Activated CD8-positive, alpha-beta T cell treated with anti-CD3 and anti-CD28 coated beads for 36 hours (primary cell): ENCODE measurements around the gene CNPY1. TPM values are rescaled to one million over a fixed set of nuclear protein-coding genes. Genes with fewer than 3 reads are reported as not detected.

Experiments
- ATAC-seq: fragments of 200-7000 bp; cut with Tn5 transposase; one replicate; pipeline ENCODE4 v1.10.0; 2021; ENCODE audit warnings: mild to moderate bottlenecking, moderate library complexity
- CTCF ChIA-PET: fragments of 350-600 bp; sonication (Branson Sonifier 250); formaldehyde crosslinking; loops from one replicate; lab custom pipeline; 2021; ENCODE audit warnings: antibody characterized with exemption; lab: Charles Lee
- POLR2A ChIA-PET: fragments of 350-600 bp; sonication (Branson Sonifier 250); formaldehyde crosslinking; loops from one replicate; lab custom pipeline; 2021; ENCODE audit warnings: antibody characterized with exemption; lab: Charles Lee
- DNase-seq: peaks from one replicate; pipeline ENCODE4 v3.0.0-alpha.2; 2020
- H3K27ac Mint-ChIP-seq: one replicate; pipeline ENCODE4 v1.8.0; 2021; ENCODE audit warnings: mild to moderate bottlenecking, mixed read lengths
- H3K27me3 Mint-ChIP-seq: one replicate; pipeline ENCODE4 v1.8.0; 2021; ENCODE audit warnings: mixed read lengths
- H3K36me3 Mint-ChIP-seq: one replicate; pipeline ENCODE4 v1.8.0; 2021; ENCODE audit warnings: low read depth, mixed read lengths
- H3K4me1 Mint-ChIP-seq: one replicate; pipeline ENCODE4 v1.8.0; 2021; ENCODE audit warnings: low read depth, mixed read lengths
- H3K4me3 Mint-ChIP-seq: one replicate; pipeline ENCODE4 v1.8.0; 2021; ENCODE audit warnings: mild to moderate bottlenecking, moderate library complexity, mixed read lengths
- H3K9me3 Mint-ChIP-seq: one replicate; pipeline ENCODE4 v1.8.0; 2021; ENCODE audit warnings: mixed read lengths
- intact Hi-C: fragments of 100-400 bp; cut with micrococcal nuclease; formaldehyde crosslinking; loops from one replicate; pipeline ENCODE4 v1.10.0; 2022
- total RNA-seq, 2 experiments: library from RNA; stranded (reverse); gene quantifications; one replicate each; pipeline ENCODE4 v1.2.3, GENCODE V29; 2021
- TF ChIP-seq, protein P1 (sequence below): fragments of 200-600 bp; IDR thresholded peaks from one replicate; pipeline ENCODE4 v1.8.0; 2022; ENCODE audit warnings: antibody characterized with exemption, mild to moderate bottlenecking

Gene CNPY1
- total RNA-seq, 2 experiments from 2014 or later = not detected

DNA sequence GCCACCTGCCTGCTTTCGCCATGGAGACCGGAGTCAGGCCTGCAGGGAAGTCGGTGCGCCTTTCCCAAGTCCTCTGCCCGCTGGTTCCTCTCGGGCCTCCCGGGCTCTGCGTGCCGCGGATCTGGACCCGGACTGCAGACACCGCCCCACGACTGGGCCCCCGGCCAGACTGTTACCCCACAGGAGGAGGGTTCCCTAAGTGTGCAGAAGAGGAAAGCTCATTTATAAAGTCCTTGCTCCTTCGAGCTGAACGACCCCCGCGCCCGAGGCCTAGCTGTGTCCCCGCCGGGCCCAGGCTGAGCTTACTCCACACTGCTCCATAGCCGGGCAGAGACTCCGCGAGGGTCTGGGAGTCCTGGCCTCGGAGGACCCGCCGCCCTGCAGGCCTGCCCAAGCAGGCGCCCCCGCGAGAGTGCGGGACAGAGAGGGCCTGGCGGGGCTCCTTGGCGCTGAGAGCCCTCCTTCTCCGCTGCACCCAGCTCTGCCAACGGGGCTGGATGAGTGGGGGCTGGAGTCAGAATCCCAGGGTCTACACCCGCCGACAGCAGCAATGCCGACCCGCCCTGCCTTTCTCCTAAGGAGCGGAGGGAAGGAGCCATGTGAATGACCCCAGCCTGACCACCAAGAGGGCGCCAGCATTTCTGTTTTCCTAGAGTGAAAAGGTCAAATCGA, 80.1 kb downstream of the CNPY1 start:
- TF ChIP-seq, protein P1, sequence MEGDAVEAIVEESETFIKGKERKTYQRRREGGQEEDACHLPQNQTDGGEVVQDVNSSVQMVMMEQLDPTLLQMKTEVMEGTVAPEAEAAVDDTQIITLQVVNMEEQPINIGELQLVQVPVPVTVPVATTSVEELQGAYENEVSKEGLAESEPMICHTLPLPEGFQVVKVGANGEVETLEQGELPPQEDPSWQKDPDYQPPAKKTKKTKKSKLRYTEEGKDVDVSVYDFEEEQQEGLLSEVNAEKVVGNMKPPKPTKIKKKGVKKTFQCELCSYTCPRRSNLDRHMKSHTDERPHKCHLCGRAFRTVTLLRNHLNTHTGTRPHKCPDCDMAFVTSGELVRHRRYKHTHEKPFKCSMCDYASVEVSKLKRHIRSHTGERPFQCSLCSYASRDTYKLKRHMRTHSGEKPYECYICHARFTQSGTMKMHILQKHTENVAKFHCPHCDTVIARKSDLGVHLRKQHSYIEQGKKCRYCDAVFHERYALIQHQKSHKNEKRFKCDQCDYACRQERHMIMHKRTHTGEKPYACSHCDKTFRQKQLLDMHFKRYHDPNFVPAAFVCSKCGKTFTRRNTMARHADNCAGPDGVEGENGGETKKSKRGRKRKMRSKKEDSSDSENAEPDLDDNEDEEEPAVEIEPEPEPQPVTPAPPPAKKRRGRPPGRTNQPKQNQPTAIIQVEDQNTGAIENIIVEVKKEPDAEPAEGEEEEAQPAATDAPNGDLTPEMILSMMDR = no peak
- DNase-seq (no peak), ATAC-seq (no peak)
- ChIA-PET POLR2A (interaction anchor here (0.6 to 0.9 kb wide), 4 partner anchors 10 to 619 kb away, joined by 3 read pairs; no protein-coding TSS in a partner anchor), CTCF (interaction anchor here (1.2 to 1.5 kb wide), 2 partner anchors 9 to 67 kb away, joined by 3 to 7 read pairs; no protein-coding TSS in a partner anchor)
- H3K27ac Mint-ChIP-seq = no peak overlapping the region
- no peak overlapping the region for H3K4me3 Mint-ChIP-seq
- no peaks in the 10 kb centered on the region for H3K36me3 Mint-ChIP-seq
- intact Hi-C loops = loop anchor here (5.0 kb wide), 1 partner anchor 41 kb away; no protein-coding TSS in a partner anchor
- peaks cover 16% of the 10 kb centered on the region for H3K4me1 Mint-ChIP-seq
- H3K9me3 Mint-ChIP-seq = no peaks in the 10 kb centered on the region
- H3K27me3 Mint-ChIP-seq = peaks cover 84% of the 10 kb centered on the region

DNA sequence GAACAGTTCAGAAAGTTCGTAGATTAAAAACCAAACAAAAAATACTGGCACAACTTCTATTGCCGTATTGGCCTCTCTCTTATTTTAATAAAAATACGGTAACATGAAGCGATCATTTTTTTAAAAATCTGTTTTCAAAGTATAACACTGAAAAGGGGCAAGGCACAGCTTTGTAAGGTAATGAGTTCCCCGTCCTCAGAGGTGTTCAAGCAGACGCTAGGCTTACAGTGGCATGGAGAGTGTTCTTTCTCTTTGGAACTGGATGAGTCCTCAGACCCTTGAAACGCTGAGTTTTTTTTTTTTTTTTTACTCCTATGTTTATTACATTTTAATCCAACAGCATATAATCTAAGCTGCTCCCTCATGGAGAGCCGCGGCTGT, 80.6 kb downstream of the CNPY1 start:
- CTCF ChIA-PET = interaction anchor here (1.2 to 1.5 kb wide), 2 partner anchors 10 to 68 kb away, joined by 3 to 7 read pairs; no protein-coding TSS in a partner anchor
- H3K27ac Mint-ChIP-seq = no peak overlapping the region
- no peaks in the 10 kb centered on the region for H3K9me3 Mint-ChIP-seq
- TF ChIP-seq, protein P1 = no peak
- POLR2A ChIA-PET = interaction anchor here (0.6 to 1.0 kb wide), 4 partner anchors 9 to 196 kb away, joined by 3 read pairs; no protein-coding TSS in a partner anchor
- H3K4me3 Mint-ChIP-seq = no peak overlapping the region
- ATAC-seq (no peak), DNase-seq (no peak)
- H3K27me3 Mint-ChIP-seq = peaks cover 84% of the 10 kb centered on the region
- no peaks in the 10 kb centered on the region for H3K36me3 Mint-ChIP-seq
- intact Hi-C loops = loop anchor here (5.0 kb wide), 1 partner anchor 42 kb away; no protein-coding TSS in a partner anchor
- H3K4me1 Mint-ChIP-seq = peaks cover 10% of the 10 kb centered on the region

DNA sequence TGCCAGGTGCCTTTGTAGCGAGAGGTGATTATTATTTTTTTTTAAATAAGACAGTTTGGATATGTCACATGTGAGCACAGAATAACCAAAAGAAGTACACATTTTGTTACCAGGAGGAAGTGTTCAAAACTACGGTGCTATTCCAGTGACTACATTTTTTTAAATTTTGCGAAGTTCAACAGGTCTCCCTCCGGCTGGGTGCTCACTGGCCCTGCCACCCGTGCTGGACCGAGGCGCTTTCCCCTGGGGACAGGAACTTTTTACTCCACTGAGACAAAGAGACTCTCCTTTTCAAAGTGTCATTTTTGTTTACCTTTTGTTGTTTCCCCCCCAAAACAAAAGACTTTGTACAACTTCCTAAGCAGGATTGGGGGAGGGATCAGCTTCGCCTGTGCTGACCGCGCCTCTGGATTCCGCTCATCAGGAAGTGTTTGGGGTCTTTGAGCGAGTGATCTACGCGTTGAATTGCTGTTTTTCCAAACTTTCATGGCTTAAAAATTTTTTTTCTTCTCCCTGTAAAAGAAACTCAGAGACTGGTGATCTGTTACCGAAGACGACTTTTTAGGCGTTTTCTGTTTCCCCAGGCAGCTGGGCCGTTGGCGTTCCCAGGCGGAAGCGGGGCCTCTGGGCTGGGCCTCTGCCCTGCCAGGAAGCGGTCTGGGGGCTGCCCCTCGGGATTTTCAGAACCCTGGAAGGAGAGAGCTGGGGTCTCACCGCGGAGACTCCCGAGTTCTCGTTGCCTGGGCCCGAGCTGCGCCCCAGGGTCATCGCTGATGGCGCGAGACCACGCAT, 81.2 kb downstream of the CNPY1 start:
- CTCF ChIA-PET = interaction anchor here (1.2 to 1.5 kb wide), 2 partner anchors 10 to 68 kb away, joined by 3 to 7 read pairs; no protein-coding TSS in a partner anchor
- H3K27ac Mint-ChIP-seq = no peak overlapping the region
- H3K4me3 Mint-ChIP-seq = no peak overlapping the region
- intact Hi-C loops = loop anchor here (5.0 kb wide), 1 partner anchor 42 kb away; no protein-coding TSS in a partner anchor
- H3K9me3 Mint-ChIP-seq = no peaks in the 10 kb centered on the region
- H3K4me1 Mint-ChIP-seq = peaks cover 10% of the 10 kb centered on the region
- DNase-seq (no peak), ATAC-seq (no peak)
- TF ChIP-seq, protein P1 = no peak
- POLR2A ChIA-PET = interaction anchor here (1.0 kb wide), 1 partner anchor 10 kb away, joined by 3 read pairs; no protein-coding TSS in a partner anchor
- no peaks in the 10 kb centered on the region for H3K36me3 Mint-ChIP-seq
- peaks cover 84% of the 10 kb centered on the region for H3K27me3 Mint-ChIP-seq

DNA sequence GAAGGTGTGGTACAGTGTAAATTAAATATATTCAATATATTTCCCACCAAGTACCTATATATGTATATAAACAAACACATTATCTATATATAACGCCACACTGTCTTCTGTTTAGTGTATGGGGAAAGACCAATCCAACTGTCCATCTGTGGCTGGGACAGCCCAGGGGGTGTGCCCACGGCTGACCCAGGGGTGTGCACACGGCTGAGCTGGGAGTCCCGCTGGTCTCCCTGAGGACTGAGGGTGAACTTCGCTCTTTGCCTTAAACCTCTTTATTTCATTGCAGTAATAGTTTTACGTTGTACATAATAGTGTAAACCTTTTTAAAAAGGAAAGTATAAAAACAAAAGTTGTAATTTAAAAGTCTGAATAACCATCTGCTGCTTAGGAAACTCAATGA, 82.2 kb downstream of the CNPY1 start:
- intact Hi-C loops = no loop called here
- no peak overlapping the region for H3K27ac Mint-ChIP-seq
- POLR2A ChIA-PET = no interaction called here
- TF ChIP-seq, protein P1 = no peak
- H3K9me3 Mint-ChIP-seq = no peaks in the 10 kb centered on the region
- no peaks in the 10 kb centered on the region for H3K36me3 Mint-ChIP-seq
- CTCF ChIA-PET = no interaction called here
- ATAC-seq (no peak), DNase-seq (no peak)
- peaks cover 11% of the 10 kb centered on the region for H3K4me1 Mint-ChIP-seq
- no peak overlapping the region for H3K4me3 Mint-ChIP-seq
- H3K27me3 Mint-ChIP-seq = peaks cover 83% of the 10 kb centered on the region
